GM18873 (cell line): ENCODE measurements around the gene SCIN.
A peak's percentile ranks its signal among the peaks of the same experiment; 100 is the strongest.
"Not testable (repeated sequence)": the region's sequence is repeated elsewhere in the genome, so short reads cannot be mapped to it uniquely, and the experiment has no call there.

Source experiments
- ATAC-seq: cut with Tn5 transposase; IDR thresholded peaks from one replicate; pipeline ENCODE4 v1.9.1; 2021; ENCODE audit warnings: mild to moderate bottlenecking, moderate library complexity, moderate number of reproducible peaks; ENCODE audit not compliant: unreplicated experiment, low FRiP score

The SCIN gene

DNA sequence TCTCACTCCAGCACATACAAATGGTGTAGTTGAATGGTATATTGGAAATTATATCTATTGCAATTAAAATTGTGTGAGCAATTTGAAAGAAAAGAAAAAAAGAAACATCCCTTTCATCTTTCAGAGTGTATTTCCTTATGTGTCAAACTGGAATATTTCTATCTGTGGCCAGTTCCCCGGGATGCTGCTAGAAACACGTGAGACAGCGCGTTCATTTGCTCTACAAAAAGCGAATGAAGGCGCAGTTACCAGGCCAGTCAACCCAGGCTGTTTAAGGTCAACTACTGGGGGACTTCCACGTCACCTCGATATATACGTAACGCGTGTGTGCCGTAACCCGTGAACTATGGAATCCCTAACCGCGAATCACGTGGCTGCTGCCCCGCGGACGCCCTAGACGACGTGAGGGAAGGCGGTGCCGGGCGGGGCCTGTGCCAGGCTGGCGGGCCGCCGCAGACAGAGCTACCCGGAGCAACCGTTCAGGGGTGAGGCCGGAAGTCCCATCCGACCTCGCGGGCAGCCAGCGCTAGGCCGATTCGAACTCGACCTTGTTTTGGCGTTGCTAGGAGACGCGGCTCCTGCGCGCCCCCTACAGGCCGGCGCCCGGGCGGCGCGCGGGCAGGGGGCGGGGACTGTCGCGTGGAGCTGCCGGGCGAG, 115.8 kb downstream of the SCIN start:
- ATAC-seq, result peak; percentile 84

DNA sequence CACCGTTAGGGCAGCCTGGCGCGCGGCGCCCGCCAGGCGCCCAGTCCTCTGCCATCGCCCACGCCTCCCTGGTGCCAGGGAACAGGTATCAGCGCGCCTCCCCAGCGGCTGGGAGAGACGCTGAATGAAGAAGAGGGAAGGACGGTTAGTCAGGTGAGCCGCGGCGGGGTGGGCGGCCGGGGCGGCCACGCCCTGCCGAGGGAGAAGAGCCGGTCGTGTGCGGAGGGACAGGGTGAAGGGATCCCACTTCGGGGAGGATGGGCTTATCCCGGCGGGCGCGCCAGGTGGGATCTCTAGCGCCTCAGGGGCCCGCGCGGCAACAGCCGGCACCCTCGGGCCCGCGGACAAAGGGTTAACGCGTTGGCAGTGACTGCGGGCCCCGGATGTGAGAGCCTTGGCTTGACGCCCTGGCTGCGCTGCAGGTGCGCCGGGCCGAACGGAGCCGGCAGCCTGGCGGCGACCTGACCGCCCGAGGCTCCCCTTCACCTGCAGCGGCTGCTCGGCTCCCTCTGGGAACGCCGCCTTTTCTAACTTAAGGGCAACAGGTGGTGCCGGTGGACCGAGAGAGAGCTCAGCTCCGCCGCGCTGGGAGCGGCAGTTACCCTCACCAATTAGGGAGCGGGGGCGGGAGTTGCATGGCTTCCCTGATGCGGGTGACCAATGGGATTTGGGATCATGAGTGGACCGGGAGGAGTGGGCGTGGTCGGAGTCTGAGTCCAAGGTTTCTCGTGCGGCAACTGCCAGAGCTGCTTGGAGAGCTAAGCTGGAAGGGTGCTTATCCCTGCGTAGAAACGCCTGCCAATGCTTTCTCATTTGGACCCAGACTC, 116.6 kb downstream of the SCIN start, which contains the start of gene ARL4A:
TSS of gene ARL4A (plus strand) at position 743 of the 827 bp plus-strand sequence. CDS start 622 bp downstream, outside the sequence.
- ATAC-seq, result peak; percentile 85

DNA sequence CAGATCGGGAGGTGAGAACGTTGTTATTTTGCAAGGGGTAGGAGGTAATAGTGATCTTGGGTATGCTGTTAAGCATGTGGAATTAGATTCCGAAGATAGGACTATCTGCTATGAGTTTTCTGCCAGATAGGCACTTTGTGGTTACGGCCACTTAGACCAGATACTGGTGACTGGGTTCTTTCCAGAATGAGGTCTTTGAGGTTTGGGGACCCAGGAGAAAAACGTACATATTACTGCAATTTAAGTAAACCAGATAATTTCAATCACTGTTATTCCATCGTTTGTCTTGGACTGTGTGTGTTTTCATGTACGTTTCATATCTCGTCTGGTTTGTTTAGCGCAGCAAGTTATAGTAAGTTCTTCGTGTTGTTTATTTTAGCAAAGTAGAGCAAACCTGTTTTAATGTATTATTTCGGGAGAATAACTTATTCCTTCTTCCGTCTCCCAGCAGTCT, 117.2 kb downstream of the SCIN start:
- peak; percentile 3 for ATAC-seq

DNA sequence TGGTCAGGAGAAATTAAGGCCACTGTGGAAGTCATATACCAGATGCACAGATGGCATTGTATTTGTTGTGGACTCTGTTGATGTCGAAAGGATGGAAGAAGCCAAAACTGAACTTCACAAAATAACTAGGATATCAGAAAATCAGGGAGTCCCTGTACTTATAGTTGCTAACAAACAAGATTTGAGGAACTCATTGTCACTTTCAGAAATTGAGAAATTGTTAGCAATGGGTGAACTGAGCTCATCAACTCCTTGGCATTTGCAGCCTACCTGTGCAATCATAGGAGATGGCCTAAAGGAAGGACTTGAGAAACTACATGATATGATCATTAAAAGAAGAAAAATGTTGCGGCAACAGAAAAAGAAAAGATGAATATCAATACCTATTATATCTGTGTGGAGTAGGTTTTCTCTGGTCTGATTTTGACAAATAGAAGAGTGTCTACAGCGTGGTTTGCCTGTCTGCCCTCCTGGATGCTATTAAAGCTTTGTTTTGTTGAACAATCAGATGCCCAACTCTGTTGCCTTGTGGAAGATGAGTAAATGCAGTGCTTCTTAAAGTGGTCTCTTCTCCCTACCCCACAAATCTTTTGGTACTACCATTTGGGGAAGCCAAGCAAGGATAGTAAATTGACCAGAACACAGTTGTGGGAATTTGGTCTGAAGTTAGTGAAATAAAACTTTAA, 118.1 kb downstream of the SCIN start:
- not testable (repeated sequence) for ATAC-seq

DNA sequence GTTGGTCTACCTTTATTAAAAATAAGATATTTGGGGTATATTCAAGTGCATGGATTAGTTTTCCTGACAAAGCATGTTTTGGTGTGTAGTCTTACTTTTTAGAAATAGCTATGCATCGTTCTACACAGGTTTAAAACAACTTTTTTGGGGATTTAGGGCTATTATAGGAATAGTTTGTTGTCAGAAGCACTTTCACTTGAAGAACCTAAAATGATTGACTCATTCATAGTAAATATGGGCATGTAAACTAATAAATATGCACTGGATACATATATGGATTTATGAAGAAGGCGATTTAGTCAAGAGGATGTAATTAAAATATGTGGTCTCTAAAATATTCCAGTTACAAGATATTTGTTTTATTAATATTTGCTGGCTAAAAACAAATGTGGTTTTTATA, 118.9 kb downstream of the SCIN start:
- no peak for ATAC-seq

DNA sequence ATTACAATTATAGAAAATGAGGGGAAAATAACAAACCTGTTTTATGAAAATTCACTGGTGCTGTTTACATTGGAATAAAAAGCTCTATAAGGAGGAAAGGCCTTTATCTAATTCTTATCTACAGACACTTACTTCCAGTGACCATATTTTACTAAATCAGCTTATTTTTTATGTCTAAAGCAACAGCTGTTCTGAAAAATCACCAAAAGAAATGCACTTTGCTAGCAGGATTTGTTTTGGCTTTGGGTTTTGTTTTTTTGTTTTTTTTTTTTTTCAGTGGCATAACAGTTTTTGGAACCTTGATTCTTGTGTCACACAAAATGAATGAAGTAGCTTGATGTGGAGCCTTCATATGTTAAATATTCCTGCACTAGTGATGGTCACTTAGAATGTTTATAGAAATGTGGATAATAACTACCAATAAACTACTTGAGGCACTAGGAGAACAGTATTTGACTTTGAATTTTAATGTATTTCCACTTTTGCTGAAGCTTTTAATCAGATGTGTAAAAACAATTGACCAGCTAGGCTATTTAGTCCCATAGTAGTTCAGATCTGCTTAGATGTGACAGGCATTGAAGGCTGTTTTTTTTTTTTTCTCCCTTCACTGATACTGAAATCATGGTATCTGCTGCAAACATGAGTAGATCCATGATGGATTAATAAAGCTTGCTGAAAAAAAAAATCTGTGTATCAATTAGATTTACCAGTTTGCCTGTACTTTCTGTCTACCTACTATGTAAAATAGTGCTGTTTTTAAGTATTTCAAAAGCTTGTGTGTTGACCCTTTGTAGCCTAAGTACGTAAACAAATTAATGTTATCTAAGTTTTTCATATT, 119.7 kb downstream of the SCIN start:
- no peak for ATAC-seq

DNA sequence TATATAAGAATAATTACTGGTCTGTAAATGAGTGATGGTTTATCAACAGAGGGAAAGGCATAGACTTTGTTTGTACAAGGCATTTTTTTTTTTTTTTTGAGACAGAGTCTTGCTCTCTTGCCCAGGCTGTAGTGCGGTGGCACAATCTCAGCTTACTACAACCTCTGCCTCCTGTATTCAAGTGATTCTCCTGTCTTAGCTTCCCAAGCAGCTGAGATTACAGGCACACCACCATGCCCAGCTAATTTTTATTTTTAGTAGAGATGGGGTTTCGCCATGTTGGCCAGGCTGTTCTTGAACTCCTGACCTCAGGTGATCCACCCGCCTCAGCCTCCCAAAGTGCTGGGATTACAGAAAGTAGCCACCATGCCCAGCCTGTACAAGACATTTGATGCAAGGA, 120.9 kb downstream of the SCIN start:
- not testable (repeated sequence) for ATAC-seq

DNA sequence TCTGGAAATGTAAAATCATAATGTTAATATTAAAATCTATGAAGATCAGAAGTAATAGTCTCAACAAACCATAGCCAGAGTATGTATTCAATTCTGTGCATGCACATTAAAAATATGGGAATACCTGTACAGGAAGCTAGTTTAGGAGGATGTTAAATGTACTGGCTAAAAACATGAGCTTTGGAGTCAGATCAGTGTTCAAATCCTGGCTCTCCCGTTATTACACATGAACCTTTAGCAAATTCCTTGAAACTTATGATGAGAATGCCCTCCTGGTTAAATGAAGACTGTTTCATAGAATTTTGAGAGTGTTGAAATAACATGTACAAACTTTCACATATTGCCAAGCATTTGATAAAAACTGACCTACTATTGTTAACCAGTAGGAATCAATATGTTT, 121.5 kb downstream of the SCIN start:
- no peak for ATAC-seq

DNA sequence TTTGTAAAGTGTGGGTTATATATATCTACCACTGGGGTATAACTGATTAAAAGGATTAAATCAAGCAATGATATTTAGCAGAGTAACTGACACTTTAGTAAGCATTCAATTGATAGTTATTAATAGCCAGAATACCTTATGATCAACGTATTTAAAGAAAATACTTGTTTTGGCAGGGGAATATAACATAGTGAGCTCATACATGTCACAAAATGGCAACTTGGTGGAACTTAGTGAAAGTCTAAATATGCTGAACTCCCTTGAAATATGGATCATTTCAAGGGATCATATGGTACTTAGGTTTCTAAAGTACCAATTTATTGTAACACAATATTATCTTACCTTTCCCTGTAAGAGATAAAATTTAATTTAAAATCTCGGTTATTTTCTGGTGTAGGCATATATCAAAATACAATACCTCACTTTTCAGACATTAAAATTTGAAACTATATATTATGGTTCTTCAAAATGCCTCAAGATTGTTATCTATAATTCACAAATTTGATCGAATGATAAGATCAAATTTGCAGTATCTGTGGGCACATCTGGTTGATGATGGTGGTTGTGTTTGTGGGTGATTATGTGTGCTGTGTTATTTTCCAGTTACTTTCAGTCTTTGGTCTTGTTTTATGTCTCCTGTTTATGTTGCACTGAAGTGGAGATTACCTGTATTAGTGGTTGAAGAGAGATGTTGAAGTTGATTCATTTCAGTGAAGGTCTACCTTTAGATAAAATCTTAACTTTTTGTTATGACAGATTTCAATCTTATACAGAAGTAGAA, 122.1 kb downstream of the SCIN start:
- no peak for ATAC-seq

DNA sequence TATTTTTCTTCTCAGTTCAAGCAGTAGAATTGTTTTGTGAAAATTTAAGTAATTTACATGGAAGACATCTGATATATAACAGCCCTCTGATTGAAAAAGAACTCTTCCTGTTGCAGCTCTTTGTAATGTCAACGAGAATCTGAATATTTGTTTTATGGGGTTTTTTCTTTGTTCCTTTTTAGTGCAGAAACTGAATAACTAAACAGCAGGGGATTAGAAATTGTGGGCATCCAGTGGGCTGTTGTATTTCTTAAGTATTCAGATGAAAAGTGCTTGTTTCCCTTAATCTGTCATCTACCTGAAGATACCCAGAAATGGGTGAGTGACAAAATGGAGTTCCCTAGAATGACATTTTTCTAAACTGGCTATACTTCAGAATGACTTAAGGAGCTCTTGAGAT, 124.3 kb downstream of the SCIN start:
- ATAC-seq, result no peak

DNA sequence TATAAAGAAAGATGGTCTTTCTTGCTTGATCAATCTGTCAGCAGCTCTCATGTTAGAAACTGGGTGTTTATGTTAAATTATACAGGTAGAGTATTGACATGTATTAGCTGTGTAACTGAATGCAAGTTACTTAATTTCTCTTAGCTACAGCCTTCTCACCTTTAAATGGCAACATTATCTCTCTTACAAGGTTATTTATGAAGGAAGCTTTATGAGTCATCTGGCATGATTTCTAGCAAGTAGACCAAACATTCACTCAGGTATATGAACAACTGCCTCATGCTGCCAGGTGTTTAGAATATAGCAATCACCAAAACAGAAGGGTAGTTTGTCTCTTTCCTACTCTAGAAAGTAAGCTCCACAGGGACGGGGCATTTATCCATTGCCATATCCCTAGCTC, 125.4 kb downstream of the SCIN start:
- no peak for ATAC-seq

DNA sequence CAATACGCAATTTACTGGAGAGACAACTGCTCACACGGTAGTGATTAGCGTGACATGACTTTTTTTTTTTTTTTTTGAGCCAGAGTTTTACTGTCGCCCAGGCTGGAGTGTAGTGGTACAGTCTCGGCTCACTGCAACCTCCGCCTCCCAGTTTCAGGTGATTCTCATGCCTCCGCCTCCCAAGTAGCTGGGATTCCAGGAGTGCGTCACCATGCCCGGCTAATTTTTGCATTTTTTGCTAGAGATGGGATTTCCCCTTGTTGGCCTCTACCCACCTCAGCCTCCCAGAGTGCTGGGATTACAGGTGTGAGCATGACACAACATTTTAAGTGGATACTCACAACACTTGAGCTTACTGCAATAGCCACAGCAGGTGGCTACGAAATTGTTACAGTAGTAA, 128.8 kb downstream of the SCIN start:
- ATAC-seq, result no peak

DNA sequence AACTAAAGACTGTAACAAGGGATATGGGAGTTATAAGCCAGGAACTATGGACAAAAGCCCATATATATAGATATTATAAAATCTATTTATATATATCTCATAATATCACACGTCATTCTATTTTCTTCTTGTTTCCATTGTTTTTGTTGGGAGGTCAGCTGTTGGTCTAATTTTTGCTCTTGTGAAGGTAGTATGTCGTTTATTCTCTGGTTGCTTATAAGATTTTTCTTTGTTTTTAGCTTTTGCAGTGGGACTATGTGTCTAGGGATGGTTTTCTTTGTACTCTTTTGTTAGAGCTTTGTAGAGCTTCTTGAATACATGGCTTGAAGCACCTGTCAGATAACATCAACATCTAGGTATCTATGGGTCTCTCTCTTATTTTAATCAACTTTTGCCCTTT, 130.9 kb downstream of the SCIN start:
- ATAC-seq, result no peak

DNA sequence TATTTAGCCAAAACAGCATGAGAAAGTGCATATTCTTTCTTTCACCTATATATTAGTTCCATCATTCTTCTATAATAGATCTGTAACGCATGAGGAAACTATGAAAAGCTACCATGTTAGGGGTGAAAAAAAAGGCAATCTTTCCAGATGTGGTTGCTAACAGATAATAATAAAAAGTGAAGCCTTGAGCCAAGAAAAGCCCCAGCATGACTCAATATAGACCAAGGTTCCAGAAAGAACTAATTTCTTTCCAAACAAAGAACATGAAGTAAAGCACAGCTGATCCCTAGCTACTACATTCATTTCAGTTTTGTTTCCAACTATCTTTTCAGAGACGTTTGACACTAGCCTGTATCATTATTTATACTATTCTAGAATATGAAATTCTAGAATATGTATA, 133.4 kb downstream of the SCIN start:
- ATAC-seq, result no peak

DNA sequence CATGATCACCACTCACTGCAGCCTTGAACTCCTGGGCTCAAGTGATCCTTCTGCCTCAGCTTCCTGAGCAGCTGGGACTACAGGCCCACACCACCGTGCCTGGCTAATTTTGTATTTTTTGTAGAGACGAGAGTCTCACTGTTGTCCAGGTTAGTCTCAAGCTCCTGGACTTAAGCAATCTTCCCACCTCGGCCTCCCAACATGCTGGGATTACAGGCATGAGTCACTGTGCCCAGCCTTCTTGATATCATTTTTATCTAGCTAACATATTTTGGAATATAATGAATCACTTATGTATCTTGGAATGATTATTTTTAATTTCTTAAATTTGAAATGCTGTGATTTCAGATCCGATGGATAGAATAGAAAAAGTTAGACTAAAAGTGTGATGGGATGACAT, 135.4 kb downstream of the SCIN start:
- no peak for ATAC-seq

DNA sequence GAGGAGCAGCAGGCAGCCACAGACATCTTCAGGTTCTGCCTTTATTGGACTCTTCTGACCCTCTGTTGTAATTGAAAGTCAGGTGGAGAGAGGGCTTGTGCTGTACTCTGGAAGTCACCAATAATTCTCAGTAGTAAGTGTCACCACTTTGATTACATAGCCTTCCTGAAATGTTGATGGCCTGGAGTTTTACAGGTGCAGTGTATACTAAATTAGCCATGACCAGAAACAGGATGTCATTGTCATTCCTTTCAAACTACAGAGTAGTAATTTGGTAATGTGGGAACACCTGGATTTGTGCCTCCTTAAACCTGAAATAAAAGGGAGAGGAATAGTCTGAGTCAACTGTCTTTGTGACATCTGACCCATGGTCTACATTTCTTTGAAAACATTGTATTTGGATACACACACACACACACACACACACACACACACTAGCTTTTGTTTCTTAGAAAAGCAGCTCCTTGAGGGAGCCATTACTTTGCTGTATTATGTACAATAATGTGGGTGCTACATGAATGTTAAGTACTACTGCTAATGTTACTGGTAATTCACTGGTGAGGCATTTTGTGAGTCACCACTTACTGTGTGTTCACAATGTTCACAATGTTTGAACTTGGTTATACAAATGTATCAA, 136.5 kb downstream of the SCIN start:
- ATAC-seq, result no peak

DNA sequence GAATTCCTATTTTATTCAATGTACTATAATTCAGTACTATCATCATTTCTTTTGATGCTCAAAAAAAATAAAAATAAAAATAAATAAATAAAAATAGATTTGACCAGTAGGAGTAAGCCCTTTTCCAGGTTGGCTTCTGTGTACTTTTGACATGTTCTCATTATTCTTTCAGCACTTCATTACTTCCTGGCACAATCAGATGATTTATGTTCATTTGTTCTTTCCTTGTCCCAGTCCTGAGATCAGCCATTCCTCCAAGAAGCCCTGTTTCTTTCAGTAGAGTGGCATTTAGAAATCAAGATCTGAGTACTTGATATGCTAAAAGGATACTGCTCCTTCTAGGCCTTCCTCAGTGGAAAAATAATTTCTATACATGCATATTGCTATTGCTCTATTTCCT, 137.8 kb downstream of the SCIN start:
- ATAC-seq, result no peak
